AG04449 (cell line): Measurements from ENCODE around the gene ASPDH.

Source experiments
- CTCF ChIA-PET: fragments of 350-600 bp; formaldehyde crosslinking; extraction: SDS; loops from one replicate; lab custom pipeline; 2021; ENCODE audit warnings: antibody characterized with exemption; lab: Yijun Ruan, JAX
- POLR2A ChIA-PET: fragments of 400-600, 350-600 bp; formaldehyde crosslinking; extraction: SDS; loops from one replicate; lab custom pipeline; 2020; ENCODE audit warnings: antibody characterized with exemption, inconsistent platforms; lab: Yijun Ruan, JAX
- DNase-seq: peaks from one replicate; pipeline ENCODE4 v3.0.0-alpha.2; 2010; ENCODE audit warnings: low read depth, low spot score
- H3K4me3 ChIP-seq: 2 replicates; pipeline ENCODE4 v1.5.1; 2011; ENCODE audit warnings: low read depth, mild to moderate bottlenecking, control low read depth, low read length
- CTCF ChIP-seq: IDR thresholded peaks from one replicate; pipeline ENCODE4 v1.5.1; 2011; ENCODE audit warnings: mild to moderate bottlenecking, moderate library complexity, low read length, control low read depth, inconsistent platforms; ENCODE audit not compliant: insufficient read depth; ENCODE audit errors: missing control alignments

The ASPDH gene

GRCh38 chr19:50512999-50513745, 541 bp downstream of the ASPDH start:
- TF ChIP-seq CTCF: no peak
- ChIA-PET POLR2A (no interaction called here), CTCF (interaction anchor here (0.7 kb wide), 1 partner anchor 25 kb away, joined by 3 read pairs; no protein-coding TSS in a partner anchor)
- no peak for DNase-seq
- no peak overlapping the region for H3K4me3 ChIP-seq

- no peak for DNase-seq
- H3K4me3 ChIP-seq: no peak overlapping the region
Observed at GRCh38 chr19:50512112-50512998, 1.4 kb downstream of the ASPDH start.

GRCh38 chr19:50511069-50511822, 2.5 kb downstream of the ASPDH start, which contains the start of gene JOSD2:
TSS of gene JOSD2 (minus strand) at chr19:50511191. CDS start at chr19:50510431, 760 bp downstream.
- TF ChIP-seq CTCF: no peak
- ChIA-PET CTCF (interaction anchor here (0.7 to 3.2 kb wide), 9 partner anchors 24 to 411 kb away, joined by 3 to 17 read pairs (median 3); no protein-coding TSS in a partner anchor), POLR2A (interaction anchor here (0.8 to 1.0 kb wide), 3 partner anchors 10 to 272 kb away, joined by 3 to 4 read pairs (median 4); no protein-coding TSS in a partner anchor)
- peak within 1 kb of the TSS; percentile 89 for H3K4me3 ChIP-seq
- peak; percentile 94 for DNase-seq

More at GRCh38 chr19:50512112-50512998, 1.4 kb downstream of the ASPDH start:
- TF ChIP-seq CTCF: no peak
- ChIA-PET POLR2A (no interaction called here), CTCF (interaction anchor here (0.7 to 3.2 kb wide), 5 partner anchors 26 to 271 kb away, joined by 3 to 17 read pairs (median 4); no protein-coding TSS in a partner anchor)

- ChIA-PET CTCF (interaction anchor here (0.9 to 3.2 kb wide), 8 partner anchors 24 to 412 kb away, joined by 3 to 17 read pairs (median 4); no protein-coding TSS in a partner anchor), POLR2A (interaction anchor here (0.8 to 1.0 kb wide), 3 partner anchors 10 to 273 kb away, joined by 3 to 4 read pairs (median 4); no protein-coding TSS in a partner anchor)
- no peak for DNase-seq
- H3K4me3 ChIP-seq: peak overlapping the region; percentile 89
- no peak for TF ChIP-seq CTCF
Observed at GRCh38 chr19:50510700-50511068, 3.0 kb downstream of the ASPDH start.

GRCh38 chr19:50510121-50510670, 3.5 kb downstream of the ASPDH start:
- CTCF ChIA-PET: interaction anchor here (0.9 to 3.2 kb wide), 5 partner anchors 23 to 412 kb away, joined by 3 to 17 read pairs (median 3); no protein-coding TSS in a partner anchor
- H3K4me3 ChIP-seq: peak overlapping the region; percentile 89
- no peak for TF ChIP-seq CTCF
- no peak for DNase-seq
- POLR2A ChIA-PET: interaction anchor here (0.8 to 1.0 kb wide), 2 partner anchors 9 to 67 kb away, joined by 4 to 6 read pairs; no protein-coding TSS in a partner anchor
